Right lobe of liver (tissue), 6 donors: ENCODE data around the gene TUBGCP2. TPM values are rescaled to one million over a fixed set of nuclear protein-coding genes. Genes with fewer than 3 reads are reported as not detected.

Experiments used
- ATAC-seq, 4 donors: fragments of 200-7000 bp; cut with Tn5 transposase; one replicate each; pipeline ENCODE4 v1.9.1; 2020; ENCODE audit warnings: mild to moderate bottlenecking in 4 of 4, moderate library complexity in 4 of 4
- DNase-seq, 3 donors: peaks; one replicate each; pipeline ENCODE4 v3.0.0-alpha.2; 2020
- H3K27ac ChIP-seq, 3 donors: fragments of 200-600 bp; one replicate each; pipeline ENCODE4 v1.8.0; 2022
- H3K27me3 ChIP-seq, 2 donors: fragments of 200-600 bp; one replicate each; pipeline ENCODE4 v1.8.0; 2022
- H3K36me3 ChIP-seq, 4 donors: fragments of 200-600 bp; sonication (generic) in 1 of 4; one replicate each; pipeline versions ENCODE4 v1.5.1 to v1.8.0; 2017 to 2022; ENCODE audit warnings: control low read depth in 1 of 4
- H3K4me1 ChIP-seq, 4 donors: fragments of 200-600 bp; sonication (generic) in 1 of 4; one replicate each; pipeline versions ENCODE4 v1.5.1 to v1.8.0; 2017 to 2022; ENCODE audit warnings: control low read depth in 1 of 4
- H3K4me3 ChIP-seq, 3 donors: fragments of 200-600 bp; one replicate each; pipeline ENCODE4 v1.8.0; 2022
- H3K9me3 ChIP-seq, 4 donors: fragments of 200-600 bp; sonication (generic) in 1 of 4; one replicate each; pipeline versions ENCODE4 v1.5.1 to v1.8.0; 2017 to 2022; ENCODE audit warnings: control low read depth in 1 of 4
- POLR2A ChIP-seq: fragments of 450-650 bp; IDR thresholded peaks from one replicate; pipeline ENCODE4 v1.6.1; 2017; ENCODE audit warnings: antibody characterized with exemption, mild to moderate bottlenecking
- WGBS: methylation state at CpG from one replicate; pipeline ENCODE4 v1.1.6; 2018; ENCODE audit warnings: low coverage, low lambda C conversion rate; ENCODE audit not compliant: insufficient coverage; ENCODE audit errors: missing lambda C conversion rate; 5-methylcytosine and 5-hydroxymethylcytosine counted together
- intact Hi-C, 2 donors: fragments of 100-400 bp; cut with DNase I; formaldehyde crosslinking; loops; one replicate each; pipeline versions ENCODE4 v1.11.2 to v1.14.1; 2022
- total RNA-seq, 6 experiments: library from RNA; depleted of rRNA in 2 of 6; stranded (reverse); fragments of >200 nt in 2 of 6; fragmentation: NEBNext Ultra II Directional in 3 of 6; extraction: Animal tissue kit (Norgen Biotek cat#: 25700) in 3 of 6; gene quantifications; one replicate each; pipeline versions ENCODE4 v1.1.0 to v1.2.4, GENCODE V29; 2016 to 2023
- TF ChIP-seq, protein P1 (sequence below), 4 donors: fragments of 200-600 bp in 3 of 4; fragments of 450-650 bp in 1 of 4; IDR thresholded peaks; one replicate each; pipeline versions ENCODE4 v1.5.1 to v1.8.0; 2016 to 2022; ENCODE audit warnings: antibody characterized with exemption in 4 of 4, mild to moderate bottlenecking in 2 of 4
- donor health status: DM: no; HTN: yes; CAD: no.
- donor health status: DM: no; HTN: no; CAD: no.
- donor health status: DM: no; HTN: no; CAD: no.
- donor health status: DM: no; HTN: yes; CAD: no.
- donor health status: DM: no; HTN: yes; CAD: no.

TUBGCP2 gene
- total RNA-seq, 6 experiments from 2014 or later, result 19.6 to 30.0 (median 25.6) TPM

DNA sequence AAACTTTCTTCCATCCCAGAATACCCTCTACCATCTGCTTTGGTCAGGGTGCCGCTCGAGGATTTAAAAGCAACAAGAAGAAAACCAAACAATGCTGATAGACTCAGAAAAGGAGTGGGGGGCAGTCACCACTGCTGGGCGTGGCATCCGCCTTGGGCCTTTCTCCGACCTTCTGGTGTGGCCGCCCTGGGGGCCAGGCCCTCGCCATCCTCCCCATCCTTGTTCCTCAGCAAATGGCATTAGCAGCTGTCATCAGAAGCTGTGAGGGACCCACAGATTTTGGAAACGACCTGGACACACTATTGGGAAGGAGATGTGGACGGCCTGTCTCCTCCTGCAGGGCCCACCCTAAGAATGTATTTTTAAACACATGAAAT lies 4.1 kb upstream of the TUBGCP2 start:
- ATAC-seq, result no peak
- intact Hi-C loops, result no loop called here

DNA sequence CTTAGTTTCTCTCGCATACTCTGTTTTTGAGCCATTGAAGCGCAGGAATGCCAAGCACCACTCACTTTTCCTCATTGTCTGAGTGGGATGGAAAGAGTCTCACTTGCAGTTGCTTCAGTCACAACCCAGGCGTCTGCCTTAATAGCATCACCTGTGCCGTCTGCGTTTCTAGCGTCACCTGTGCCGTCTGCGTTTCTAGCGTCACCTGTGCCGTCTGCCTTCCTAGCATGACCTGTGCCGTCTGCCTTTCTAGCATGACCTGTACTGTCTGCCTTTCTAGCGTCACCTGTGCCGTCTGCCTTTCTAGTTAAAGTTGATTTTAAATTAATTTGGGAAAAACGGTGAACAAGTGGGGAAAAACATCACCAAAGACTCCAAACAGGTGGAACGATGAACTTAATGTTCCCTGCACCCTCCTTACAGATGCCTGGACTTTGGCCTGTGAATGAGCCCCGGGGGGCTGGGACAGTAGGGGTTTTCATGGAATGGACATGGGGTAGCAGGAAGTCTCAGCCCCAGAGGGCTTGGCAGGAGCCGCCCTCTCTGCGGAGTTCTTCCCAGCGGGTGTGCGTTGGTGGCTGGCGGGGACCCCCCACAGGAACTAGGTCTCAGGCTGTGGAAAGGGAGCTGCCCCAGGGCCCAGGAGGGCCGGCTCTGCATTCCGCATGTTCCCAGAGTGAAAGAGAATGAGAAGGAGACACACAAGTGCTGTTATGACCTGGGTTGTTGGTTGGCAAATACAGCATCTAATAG lies 3.5 kb upstream of the TUBGCP2 start:
- H3K9me3 ChIP-seq, result no peaks in the 10 kb centered on the region
- ATAC-seq, result no peak
- WGBS, result 89% methylated on average over 14 of the region's 23 CpGs
- TF ChIP-seq POLR2A, result no peak
- TF ChIP-seq, protein P1, sequence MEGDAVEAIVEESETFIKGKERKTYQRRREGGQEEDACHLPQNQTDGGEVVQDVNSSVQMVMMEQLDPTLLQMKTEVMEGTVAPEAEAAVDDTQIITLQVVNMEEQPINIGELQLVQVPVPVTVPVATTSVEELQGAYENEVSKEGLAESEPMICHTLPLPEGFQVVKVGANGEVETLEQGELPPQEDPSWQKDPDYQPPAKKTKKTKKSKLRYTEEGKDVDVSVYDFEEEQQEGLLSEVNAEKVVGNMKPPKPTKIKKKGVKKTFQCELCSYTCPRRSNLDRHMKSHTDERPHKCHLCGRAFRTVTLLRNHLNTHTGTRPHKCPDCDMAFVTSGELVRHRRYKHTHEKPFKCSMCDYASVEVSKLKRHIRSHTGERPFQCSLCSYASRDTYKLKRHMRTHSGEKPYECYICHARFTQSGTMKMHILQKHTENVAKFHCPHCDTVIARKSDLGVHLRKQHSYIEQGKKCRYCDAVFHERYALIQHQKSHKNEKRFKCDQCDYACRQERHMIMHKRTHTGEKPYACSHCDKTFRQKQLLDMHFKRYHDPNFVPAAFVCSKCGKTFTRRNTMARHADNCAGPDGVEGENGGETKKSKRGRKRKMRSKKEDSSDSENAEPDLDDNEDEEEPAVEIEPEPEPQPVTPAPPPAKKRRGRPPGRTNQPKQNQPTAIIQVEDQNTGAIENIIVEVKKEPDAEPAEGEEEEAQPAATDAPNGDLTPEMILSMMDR (IDR thresholded peaks at IDR 0.05), result no peak
- H3K4me3 ChIP-seq, result no peak overlapping the region
- H3K27ac ChIP-seq, result no peak overlapping the region
- intact Hi-C loops, result no loop called here
- no peaks in the 10 kb centered on the region for H3K27me3 ChIP-seq
- peaks cover 0 to 16% (median 6%) of the 10 kb centered on the region in 4 donors for H3K36me3 ChIP-seq
- DNase-seq, result peak in 2 of 3 donors; percentile 19 to 56
- H3K4me1 ChIP-seq, result peaks cover 0 to 19% (median 6%) of the 10 kb centered on the region in 4 donors

More for the DNA sequence above, 4.1 kb upstream of the TUBGCP2 start:
- Histone ChIP-seq H3K27ac (no peak overlapping the region), H3K4me1 (peaks cover 0 to 13% (median 4%) of the 10 kb centered on the region in 4 donors), H3K4me3 (no peak overlapping the region), H3K27me3 (no peaks in the 10 kb centered on the region), H3K9me3 (no peaks in the 10 kb centered on the region), H3K36me3 (peaks cover 0 to 16% (median 6%) of the 10 kb centered on the region in 4 donors)
- DNase-seq, result peak in 2 of 3 donors; percentile 10 to 20
- no peak for TF ChIP-seq POLR2A
- TF ChIP-seq, protein P1 (IDR thresholded peaks at IDR 0.05), result no peak
- 90% methylated on average over 8 of the region's 9 CpGs for WGBS

DNA sequence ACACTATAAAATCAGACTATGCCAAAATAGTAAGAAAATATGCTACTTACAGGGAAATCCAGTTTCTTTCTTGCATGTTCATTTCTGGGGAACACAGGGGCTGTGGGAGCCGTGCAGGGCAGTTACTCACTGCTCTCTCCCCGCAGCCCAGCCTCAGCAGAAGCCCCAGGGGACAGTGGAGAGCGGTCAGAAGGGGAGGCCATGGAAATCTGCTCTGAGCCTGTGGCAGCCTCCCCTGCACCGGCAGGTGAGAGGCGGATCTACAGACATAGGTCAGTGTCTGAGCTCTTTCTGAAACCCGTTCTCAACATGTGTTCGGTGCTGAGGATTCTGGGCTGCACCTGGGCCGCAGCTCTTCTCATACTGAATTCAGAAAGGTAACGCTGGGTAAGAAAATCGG lies 2.9 kb upstream of the TUBGCP2 start:
- WGBS, result 93% methylated on average over 2 of the region's 10 CpGs
- intact Hi-C loops, result no loop called here
- H3K4me3 ChIP-seq, result no peak overlapping the region
- peaks cover 0 to 16% (median 6%) of the 10 kb centered on the region in 4 donors for H3K36me3 ChIP-seq
- no peak for ATAC-seq
- no peaks in the 10 kb centered on the region for H3K9me3 ChIP-seq
- no peak for TF ChIP-seq POLR2A
- TF ChIP-seq, protein P1 (IDR thresholded peaks at IDR 0.05), result no peak
- DNase-seq, result peak in 2 of 3 donors; percentile 43 to 49
- H3K4me1 ChIP-seq, result peaks cover 0 to 25% (median 9%) of the 10 kb centered on the region in 4 donors
- no peak overlapping the region for H3K27ac ChIP-seq
- no peaks in the 10 kb centered on the region for H3K27me3 ChIP-seq

DNA sequence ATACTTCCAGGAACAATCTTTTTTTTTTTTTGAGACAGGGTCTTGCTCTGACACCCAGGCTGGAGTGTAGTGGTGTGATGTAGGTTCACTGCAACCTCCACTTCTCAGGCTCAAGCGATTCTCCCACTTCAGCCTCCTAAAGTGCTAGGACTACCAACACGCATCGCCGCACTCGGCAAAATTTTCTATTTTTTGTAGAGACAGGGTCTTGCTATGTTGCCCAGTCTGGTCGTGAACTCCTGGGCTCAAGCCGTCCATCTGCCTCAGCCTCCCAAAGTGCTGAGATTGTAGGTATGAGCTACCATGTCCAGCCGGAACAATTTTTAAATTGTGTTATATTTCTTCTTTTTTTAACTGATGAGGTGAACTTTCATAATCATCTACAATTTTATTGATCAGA lies 2.1 kb upstream of the TUBGCP2 start:
- Histone ChIP-seq H3K9me3 (no peaks in the 10 kb centered on the region), H3K4me1 (peaks cover 0 to 30% (median 9%) of the 10 kb centered on the region in 4 donors), H3K27me3 (no peaks in the 10 kb centered on the region), H3K36me3 (peaks cover 0 to 16% (median 6%) of the 10 kb centered on the region in 4 donors), H3K4me3 (no peak overlapping the region), H3K27ac (no peak overlapping the region)
- no peak for TF ChIP-seq POLR2A
- TF ChIP-seq, protein P1 (IDR thresholded peaks at IDR 0.05), result no peak
- intact Hi-C loops, result no loop called here
- ATAC-seq, result no peak
- WGBS, result 92% methylated on average over 8 of the region's 8 CpGs
- DNase-seq, result peak in 1 of 3 donors; percentile 14
